ENCODE data around the gene MAP2.

GRCh38 chr2:209523041-209523740 is 99.3 kb downstream of the MAP2 start:
- TF ChIP-seq, protein P1, sequence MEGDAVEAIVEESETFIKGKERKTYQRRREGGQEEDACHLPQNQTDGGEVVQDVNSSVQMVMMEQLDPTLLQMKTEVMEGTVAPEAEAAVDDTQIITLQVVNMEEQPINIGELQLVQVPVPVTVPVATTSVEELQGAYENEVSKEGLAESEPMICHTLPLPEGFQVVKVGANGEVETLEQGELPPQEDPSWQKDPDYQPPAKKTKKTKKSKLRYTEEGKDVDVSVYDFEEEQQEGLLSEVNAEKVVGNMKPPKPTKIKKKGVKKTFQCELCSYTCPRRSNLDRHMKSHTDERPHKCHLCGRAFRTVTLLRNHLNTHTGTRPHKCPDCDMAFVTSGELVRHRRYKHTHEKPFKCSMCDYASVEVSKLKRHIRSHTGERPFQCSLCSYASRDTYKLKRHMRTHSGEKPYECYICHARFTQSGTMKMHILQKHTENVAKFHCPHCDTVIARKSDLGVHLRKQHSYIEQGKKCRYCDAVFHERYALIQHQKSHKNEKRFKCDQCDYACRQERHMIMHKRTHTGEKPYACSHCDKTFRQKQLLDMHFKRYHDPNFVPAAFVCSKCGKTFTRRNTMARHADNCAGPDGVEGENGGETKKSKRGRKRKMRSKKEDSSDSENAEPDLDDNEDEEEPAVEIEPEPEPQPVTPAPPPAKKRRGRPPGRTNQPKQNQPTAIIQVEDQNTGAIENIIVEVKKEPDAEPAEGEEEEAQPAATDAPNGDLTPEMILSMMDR (IDR thresholded peaks at IDR 0.05; ENCODE audit: extremely low read depth in 1 of 2, insufficient read depth in 1 of 2, low read depth in 1 of 2, low read length in 2 of 2) = no peak
- TF ChIP-seq POLR2AphosphoS5 (IDR thresholded peaks at IDR 0.05; ENCODE audit: insufficient read depth, low read depth, low read length) (no peak), POLR2A (IDR thresholded peaks at IDR 0.05; ENCODE audit: low read depth, low read length) (no peak), EZH2 (IDR thresholded peaks at IDR 0.05; ENCODE audit: borderline replicate concordance, low read depth, low read length, severe bottlenecking) (no peak), FOS (IDR thresholded peaks at IDR 0.05; ENCODE audit: borderline replicate concordance, insufficient read depth, low read length) (no peak), JUN (IDR thresholded peaks at IDR 0.05; ENCODE audit: borderline replicate concordance, insufficient read depth, insufficient read length, low read depth) (no peak)
- TF ChIP-seq, protein P2, sequence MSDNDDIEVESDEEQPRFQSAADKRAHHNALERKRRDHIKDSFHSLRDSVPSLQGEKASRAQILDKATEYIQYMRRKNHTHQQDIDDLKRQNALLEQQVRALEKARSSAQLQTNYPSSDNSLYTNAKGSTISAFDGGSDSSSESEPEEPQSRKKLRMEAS (IDR thresholded peaks at IDR 0.05; ENCODE audit: insufficient read depth, insufficient read length) = no peak

Data from endothelial cell of umbilical vein (primary cell).